ENCODE results near the gene NUDT3.

GRCh38 chr6:34389034-34389433 is 3.4 kb downstream of the NUDT3 start:
- TF ChIP-seq POLR2A (IDR thresholded peaks at IDR 0.05) (no peak), CTCF (IDR thresholded peaks at IDR 0.05) (no peak)

All from breast epithelium (tissue), 3 donors.